HG03135 (cell line): ENCODE results near the gene DLX3.

ENCODE experiments used
- ATAC-seq: cut with Tn5 transposase; IDR thresholded peaks from one replicate; pipeline ENCODE4 v1.9.1; 2021; ENCODE audit warnings: mild to moderate bottlenecking, moderate library complexity; ENCODE audit not compliant: unreplicated experiment

Gene DLX3

GRCh38 chr17:49973271-49973615 is 21.8 kb downstream of the DLX3 start:
- no peak for ATAC-seq

- ATAC-seq = no peak
These were observed 22.3 kb downstream of the DLX3 start for GRCh38 chr17:49972486-49973270.

- ATAC-seq = no peak
These were observed 23.1 kb downstream of the DLX3 start for GRCh38 chr17:49971848-49972485.

GRCh38 chr17:49971199-49971847 is 23.7 kb downstream of the DLX3 start:
- no peak for ATAC-seq

GRCh38 chr17:49970498-49970897 is 24.5 kb downstream of the DLX3 start:
- ATAC-seq = no peak

GRCh38 chr17:49969795-49970389 is 25.1 kb downstream of the DLX3 start:
- no peak for ATAC-seq

- ATAC-seq = no peak
These were observed 25.8 kb downstream of the DLX3 start, which contains the start of gene DLX4 for GRCh38 chr17:49969134-49969759. DLX4 (plus strand) TSS chr17:49969190; CDS start chr17:49969469, 279 bp downstream.

GRCh38 chr17:49968405-49969133 is 26.5 kb downstream of the DLX3 start:
- ATAC-seq = no peak

GRCh38 chr17:49967621-49968404 is 27.2 kb downstream of the DLX3 start:
- no peak for ATAC-seq

- ATAC-seq = no peak
These were observed 27.8 kb downstream of the DLX3 start for GRCh38 chr17:49967205-49967604.

- ATAC-seq = no peak
These were observed 28.3 kb downstream of the DLX3 start for GRCh38 chr17:49966767-49967166.

GRCh38 chr17:49965524-49965909 is 29.5 kb downstream of the DLX3 start:
- no peak for ATAC-seq

GRCh38 chr17:49964769-49965523 is 30.1 kb downstream of the DLX3 start:
- ATAC-seq = no peak

GRCh38 chr17:49964303-49964768 is 30.7 kb downstream of the DLX3 start:
- no peak for ATAC-seq

GRCh38 chr17:49963626-49964302 is 31.3 kb downstream of the DLX3 start:
- no peak for ATAC-seq

- ATAC-seq = no peak
These were observed 31.8 kb downstream of the DLX3 start for GRCh38 chr17:49963309-49963625.

GRCh38 chr17:49962599-49963308 is 32.3 kb downstream of the DLX3 start:
- no peak for ATAC-seq
